NCI-H748 treated with DMSO at 0.1 percent for 48 hours (cell line): ENCODE results near the gene HYAL2.

Experiments
- DNase-seq: peaks from one replicate; lab custom pipeline; 2025; lab: John Stamatoyannopoulos, UW

HYAL2 gene

DNA sequence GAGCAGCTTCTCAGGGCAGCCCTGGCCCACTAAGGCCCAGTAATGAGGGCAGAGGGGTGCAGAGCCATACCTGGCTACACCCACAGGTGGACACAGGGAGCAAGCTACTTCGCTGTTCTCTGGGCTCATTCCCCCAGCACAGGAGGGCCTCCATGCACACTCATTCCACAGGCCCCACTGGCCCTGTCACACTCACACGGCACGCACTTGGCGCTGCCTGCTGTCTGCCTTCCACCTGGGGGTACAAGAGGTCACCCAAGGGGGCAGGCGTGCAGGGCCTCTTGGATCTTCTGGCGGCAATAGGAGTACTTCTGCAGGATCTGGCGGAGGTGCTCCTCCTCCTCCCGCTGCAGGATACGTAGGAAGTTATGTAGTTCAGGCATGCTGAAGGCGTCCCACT, 7.8 kb upstream of the HYAL2 start:
- DNase-seq = no peak

GRCh38 chr3:50327943-50328691, 5.6 kb upstream of the HYAL2 start, which contains the start of gene TUSC2:
Gene TUSC2 (minus strand): TSS chr3:50328223. CDS start chr3:50328099, 124 bp downstream.
- DNase-seq = peak; percentile 77

DNA sequence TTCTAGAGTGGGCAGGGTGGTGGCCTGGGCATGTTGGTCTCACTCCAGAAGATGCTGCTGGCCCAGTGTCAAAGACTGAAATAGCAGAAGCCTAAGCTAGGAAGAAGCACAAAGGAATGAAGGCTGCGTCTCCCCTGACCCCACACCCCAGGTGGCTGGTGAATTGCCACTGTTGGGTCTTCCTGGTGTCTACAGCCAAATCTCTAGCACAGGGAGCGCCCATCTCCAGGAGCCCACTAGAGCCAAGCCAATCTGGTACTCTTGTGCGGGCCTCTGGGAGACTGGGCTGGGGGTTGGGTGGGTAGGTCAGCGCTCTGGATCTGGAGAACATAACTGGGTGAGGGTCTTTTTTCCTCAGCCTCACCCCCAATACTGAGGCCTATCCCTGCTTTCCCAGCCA, 4.6 kb upstream of the HYAL2 start:
- DNase-seq = no peak

DNA sequence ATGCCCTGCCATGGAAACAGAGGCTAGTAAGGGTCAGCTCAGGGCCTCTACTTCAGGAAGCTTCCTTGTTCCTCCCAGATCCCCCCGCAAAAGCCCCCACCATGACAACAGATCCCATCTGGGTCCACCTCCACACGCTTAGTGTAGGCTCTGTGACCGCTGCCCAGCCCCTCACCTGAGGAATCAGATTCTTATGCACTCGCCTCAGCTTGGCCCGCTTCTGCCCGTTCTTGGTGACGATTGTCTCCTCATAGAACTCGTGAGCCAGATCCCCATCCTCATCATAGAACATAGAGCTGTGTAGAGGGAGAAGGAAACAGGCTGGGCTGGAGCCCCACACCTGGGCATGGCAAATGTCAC, 3.6 kb upstream of the HYAL2 start:
- no peak for DNase-seq

DNA sequence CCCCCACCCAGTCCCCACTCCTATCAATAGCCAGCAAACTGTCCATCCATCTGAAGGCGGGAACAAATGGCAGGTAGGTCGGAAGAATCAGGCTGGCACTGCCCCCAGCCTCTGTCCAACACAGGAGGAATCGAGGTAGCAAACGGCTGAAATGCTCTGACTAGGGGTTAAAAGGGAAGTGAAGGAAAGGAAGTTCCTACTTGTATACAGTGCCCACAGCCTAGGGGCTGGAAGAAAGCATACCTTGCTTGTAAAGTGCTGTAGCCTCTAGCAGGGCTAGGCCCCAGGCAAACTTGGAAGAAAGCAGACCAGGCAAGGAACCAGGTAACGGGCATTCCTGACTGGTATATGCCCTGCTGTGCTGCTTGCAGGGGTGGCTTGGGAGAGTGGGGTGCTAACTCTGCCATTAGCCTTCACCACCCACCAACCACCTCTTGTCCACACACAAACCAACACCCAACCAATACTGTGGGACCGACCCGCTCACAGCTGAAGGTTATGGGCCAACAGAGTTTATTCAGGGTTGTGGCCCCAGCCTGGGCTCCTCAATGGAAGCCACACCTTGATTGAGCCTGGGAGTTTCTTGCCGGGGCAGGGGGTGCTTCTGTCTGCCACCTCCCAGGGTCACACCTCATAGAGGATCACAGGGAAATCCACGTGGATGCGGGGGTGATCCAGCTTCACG, 3.1 kb upstream of the HYAL2 start:
- DNase-seq = no peak

DNA sequence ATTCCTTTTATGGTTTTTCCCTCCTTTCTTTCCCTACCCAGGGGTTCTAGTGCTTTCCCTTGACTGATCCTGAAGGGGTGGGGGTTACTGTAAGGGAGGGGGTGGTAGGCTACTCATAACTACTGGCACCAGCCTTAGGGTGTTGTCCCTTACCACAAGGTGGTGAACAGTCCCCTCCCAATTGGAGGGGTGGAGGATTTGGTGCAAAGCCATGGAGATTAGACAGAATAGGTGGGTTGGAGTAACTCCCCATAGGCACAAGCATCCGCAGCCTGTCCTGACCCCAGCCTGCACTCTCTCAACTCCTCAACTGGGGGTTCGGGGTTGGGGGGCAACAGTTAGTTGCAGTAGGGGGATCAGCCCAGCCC, 2.6 kb upstream of the HYAL2 start:
- no peak for DNase-seq

DNA sequence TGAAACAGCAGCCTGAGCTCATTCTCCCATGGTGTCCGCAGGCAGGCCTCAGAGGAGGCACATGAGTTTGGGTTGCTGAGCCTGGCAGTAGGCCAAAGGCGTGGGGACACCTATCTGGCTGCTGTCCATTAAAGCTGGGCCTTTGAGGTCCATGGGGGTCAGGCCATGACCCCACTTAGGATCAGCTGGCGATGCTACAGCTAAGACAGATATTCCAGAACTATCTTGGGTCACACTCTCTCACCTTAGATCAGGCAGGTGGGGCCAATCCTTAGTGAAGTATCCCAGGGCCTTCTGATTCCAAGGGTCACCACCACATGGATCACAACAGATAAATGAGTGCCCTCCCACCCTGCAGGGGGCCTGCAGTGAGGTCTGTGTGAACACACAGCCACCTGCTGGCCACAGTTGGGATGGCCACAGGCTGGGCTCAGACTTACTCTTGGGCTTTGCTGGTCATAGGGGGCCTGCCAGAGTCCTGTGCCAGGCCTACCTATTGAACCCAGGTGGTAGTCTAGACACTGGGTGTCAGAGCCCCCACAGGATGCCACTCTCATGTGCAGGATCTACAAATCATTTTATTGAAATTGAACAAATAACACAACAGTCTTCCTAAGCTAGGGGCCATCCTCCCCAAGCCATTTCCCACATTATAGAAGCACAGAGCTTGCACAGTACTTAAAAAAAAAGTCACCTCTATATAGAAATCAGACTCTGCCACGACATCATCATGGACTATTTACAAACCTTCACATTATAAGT, 2.0 kb upstream of the HYAL2 start:
- DNase-seq = peak; percentile 11

- no peak for DNase-seq
Measured at GRCh38 chr3:50323614-50324199, 1.2 kb upstream of the HYAL2 start.

- DNase-seq = no peak
Measured at GRCh38 chr3:50323092-50323600, 601 bp upstream of the HYAL2 start.

- no peak for DNase-seq
Measured at GRCh38 chr3:50322115-50322385, 495 bp downstream of the HYAL2 start.

GRCh38 chr3:50321336-50322114, 1.0 kb downstream of the HYAL2 start:
- peak; percentile 73 for DNase-seq

DNA sequence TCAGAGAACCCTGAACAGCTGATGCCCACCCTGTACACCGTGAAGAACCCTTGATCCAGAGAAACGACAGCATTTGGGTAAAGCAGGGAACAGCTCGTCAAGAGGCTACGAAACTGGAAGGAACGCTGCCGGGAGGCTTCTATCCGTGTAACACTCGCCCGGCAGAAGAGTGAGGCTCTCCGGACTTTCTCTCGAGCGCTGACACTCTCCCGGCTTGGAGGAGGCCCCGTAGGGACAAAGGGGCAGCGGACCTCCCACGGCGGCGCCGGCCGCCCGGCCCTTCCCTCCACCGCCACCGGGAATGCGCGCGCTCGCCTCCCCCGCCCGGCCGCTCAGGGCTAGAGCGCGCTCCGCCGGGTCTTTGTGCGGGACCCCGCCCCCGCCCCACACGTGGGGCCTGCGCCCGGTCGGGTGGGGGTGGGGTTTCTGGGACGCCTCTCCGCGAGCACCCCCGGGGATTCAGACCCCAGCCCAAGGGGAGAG, 1.7 kb downstream of the HYAL2 start:
- DNase-seq = peak; percentile 20

DNA sequence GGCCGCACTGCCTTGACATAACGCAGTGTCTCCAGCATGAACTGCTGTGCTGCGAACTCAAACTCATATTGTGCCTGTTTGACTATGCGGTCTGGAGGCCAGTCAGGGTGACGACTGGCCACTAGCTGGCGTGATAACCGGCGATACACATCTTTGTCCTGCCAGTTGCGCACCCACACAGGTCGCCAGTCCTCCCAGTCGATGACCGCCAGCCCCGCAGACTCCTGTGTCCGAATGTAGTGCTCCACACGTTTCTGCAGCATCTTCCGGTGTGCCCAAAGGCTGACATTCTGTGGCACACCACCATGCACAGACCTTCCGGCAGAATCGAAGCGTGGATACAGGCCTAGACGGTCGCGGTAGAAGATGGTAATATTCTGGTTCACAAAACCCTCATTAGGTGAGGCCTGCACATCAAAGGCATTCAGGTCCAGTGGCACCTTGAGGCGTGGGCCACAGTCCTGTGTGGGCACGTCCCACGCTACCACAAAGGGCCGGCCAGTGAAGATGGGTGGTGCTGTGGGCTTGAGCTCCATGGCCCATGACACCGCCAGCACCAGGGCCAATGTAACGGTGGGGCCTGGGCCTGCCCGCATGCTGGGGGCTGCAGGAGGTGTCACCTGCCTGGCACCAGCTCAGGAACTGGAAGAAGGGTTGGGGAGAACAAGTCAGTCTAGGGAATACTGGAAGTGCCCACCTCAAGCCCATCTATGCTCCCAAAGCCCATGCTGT, 2.5 kb downstream of the HYAL2 start:
- DNase-seq = no peak

- DNase-seq = no peak
Measured at GRCh38 chr3:50319181-50319893, 3.2 kb downstream of the HYAL2 start.

DNA sequence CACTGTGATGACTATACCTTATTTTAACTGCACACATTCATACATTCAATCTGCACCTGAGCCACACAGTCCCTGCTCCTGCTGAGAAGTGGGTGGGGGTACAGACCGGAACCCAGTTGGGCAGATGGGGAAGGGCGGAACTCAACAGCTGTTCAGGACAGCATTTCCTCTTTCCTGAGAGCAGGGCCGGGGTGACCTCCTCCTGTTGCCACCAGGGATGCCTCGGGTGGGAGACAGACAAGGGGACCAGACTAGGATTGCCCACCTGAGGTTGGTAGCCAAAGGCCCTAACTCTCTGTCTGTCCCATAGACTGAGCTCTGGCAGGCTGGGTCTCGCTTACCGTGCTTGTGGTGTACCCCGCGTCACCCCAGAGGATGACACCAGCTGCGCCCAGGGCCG, 3.9 kb downstream of the HYAL2 start:
- DNase-seq = no peak

GRCh38 chr3:50318163-50318562, 4.4 kb downstream of the HYAL2 start:
- DNase-seq = no peak

DNA sequence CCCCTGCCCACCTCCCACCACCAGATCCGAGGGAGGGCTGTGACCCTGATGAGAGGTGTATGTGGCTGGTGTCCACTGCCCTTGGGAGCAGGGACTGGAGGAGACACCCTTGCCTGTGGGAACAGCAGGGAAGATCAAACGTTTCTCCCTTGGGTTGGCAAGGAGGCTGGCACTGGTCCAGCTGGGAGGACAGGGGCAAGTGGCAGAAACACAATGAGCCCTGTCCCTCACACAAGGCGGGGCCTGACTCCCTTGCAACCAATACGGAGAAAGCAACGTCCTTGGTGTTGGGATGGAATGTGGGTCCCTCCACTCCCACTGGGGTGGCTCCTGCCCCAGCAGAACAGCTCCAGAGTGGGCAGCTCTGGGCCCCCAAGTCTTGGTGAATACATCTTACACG, 5.2 kb downstream of the HYAL2 start:
- DNase-seq = no peak

DNA sequence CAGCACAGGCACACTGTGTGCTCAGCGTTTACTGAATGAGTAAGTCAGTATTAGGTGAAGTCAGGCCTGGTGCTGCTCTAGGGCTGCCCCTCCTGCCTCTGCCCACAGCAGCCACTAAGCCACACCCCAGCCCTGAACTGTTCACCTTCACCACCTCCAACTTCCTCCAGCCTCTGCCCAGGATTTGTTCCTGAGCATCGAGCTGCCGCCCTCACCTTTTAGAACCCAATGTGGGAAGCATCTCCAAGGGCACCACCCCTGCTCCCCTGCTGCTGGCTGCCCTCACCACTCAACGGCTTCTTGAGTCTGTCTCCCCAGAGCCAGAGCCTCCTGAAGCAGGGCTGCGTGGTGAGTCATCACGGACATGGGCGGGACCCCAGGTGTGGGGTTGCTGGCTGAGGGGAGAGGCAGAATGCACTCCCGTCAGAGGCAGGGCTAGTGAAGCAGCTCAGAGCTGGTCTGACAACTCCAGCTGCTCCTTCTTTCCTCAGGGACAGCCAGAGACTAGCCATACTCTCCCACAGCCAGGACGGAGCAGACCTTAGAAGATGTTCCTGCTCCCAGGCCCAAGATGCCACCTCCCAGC, 5.8 kb downstream of the HYAL2 start:
- no peak for DNase-seq

DNA sequence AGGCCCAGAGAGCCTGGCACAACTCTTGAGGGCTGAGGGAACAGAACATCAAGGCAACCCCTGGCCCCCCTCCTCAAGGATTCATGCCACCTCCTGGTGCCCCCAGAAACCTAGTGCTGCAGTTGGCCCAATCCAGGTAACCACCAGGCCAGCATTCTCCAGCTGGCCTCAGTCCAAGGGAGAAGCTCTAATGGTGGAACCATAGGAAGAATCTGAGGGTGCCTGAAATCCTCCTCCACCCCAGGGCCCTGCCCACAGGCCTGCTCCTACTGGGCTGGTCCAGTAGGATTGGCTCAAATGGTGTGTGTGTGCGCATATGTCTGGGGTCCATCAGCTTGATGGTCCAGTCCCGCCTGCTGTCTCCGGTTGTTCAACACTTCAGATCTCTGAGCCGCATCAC, 7.7 kb downstream of the HYAL2 start:
- no peak for DNase-seq

DNA sequence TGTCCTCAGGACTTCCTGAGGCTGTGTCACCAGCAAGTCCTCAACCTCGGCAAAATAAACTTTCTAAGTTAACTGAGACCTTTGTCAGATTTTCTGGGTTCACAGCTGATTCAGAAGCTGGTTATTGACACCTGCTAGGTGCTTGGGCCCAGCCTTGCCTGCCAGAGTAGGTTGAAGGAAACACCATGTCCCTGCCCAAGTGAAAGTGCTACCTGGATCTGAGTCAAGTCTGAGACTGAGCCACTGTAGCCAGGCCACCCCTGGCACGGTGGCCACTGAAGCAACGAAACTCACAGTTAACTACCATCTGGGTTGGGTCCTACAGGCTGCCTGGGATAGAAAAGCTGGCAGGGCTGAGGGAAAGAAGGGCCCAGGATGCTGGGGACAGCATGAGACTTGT, 8.2 kb downstream of the HYAL2 start:
- DNase-seq = no peak
